ENCODE data around the gene ZNF222. TPM values are rescaled to one million over a fixed set of nuclear protein-coding genes. Genes with fewer than 3 reads are reported as not detected.

ZNF222 gene
- 1 to 10 TPM; 3.9 to 5.6 (median 4.9) TPM for polyA plus RNA-seq (ENCODE audit: insufficient read length in 10 of 10)
- long read RNA-seq, donor 1 = 0 reads
- long read RNA-seq, donor 2, partial matches to known transcripts = 0 of 1 reads
- long read RNA-seq, donor 2, other reads (novel, unspliced or antisense) = 0 of 1 reads
- long read RNA-seq, donor 3 = 0 reads
- long read RNA-seq, donor 4, partial matches to known transcripts = 0 of 1 reads
- long read RNA-seq, donor 4, other reads (novel, unspliced or antisense) = 0 of 1 reads
- long read RNA-seq, donor 5, partial matches to known transcripts = 0 of 2 reads
- long read RNA-seq, donor 5, other reads (novel, unspliced or antisense) = 0 of 2 reads
- long read RNA-seq, donor 6, partial matches to known transcripts = 0 of 1 reads
- long read RNA-seq, donor 6, other reads (novel, unspliced or antisense) = 0 of 1 reads
- long read RNA-seq, donor 7 = 0 reads
- long read RNA-seq, donor 8 = 0 reads
- long read RNA-seq, donor 9 = 0 reads

GRCh38 chr19:44025217-44025936 lies at the start of gene ZNF222:
ZNF222 (plus strand) TSS chr19:44025379; CDS start chr19:44025437, 58 bp downstream.
- DNase-seq = peak; percentile 88 to 94 (median 90)

- DNase-seq = no peak
These were observed 48.4 kb upstream of the ZNF222 start for GRCh38 chr19:43976732-43977131.

- DNase-seq = no peak
These were observed 41.7 kb upstream of the ZNF222 start for GRCh38 chr19:43983544-43983911.

DNA sequence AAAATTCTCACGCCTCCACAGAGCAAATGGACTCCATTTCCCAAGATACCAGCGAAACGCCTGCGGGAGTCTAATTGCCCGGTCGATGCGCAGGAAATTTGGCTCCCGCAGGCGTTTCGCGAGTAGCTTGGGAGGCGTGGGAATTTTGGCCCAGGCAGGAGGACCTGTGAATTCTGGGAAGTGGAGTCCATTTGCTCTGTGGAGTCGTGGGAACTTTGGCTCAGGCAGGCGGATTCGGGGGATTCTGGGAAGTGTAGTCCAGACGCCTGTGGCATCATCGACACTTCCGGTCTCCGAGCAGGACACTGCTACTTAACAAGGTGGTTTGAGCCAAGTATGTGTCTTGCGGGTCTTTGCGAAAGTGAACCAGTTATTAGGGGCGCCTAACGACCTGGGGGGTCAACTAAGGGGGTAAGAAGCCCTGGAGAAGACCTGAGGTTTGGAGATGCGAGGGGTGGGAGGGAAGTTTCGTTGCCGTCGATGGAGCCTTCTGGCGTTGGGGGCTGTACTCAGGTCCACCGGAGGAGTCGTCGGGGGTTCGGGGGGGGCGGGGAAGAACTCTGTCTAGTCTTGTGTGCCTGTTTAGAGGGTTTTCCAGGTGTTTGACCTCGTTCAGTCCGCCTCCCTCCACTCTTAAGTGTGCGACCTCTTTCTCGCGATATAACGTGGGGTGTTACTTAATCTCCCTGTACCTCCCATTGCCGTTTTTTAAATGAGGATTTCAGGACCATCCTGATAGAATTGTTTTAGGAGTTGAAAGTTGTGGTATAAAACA lies 41.1 kb upstream of the ZNF222 start, which contains the start of gene ZNF155:
TSS of gene ZNF155 (plus strand) at position 277 of the 775 bp plus-strand sequence. CDS start 4,356 bp downstream, outside the sequence.
- DNase-seq = peak; percentile 96 to 97 (median 96)

- DNase-seq = no peak
These were observed 40.5 kb upstream of the ZNF222 start for GRCh38 chr19:43984687-43985000.

DNA sequence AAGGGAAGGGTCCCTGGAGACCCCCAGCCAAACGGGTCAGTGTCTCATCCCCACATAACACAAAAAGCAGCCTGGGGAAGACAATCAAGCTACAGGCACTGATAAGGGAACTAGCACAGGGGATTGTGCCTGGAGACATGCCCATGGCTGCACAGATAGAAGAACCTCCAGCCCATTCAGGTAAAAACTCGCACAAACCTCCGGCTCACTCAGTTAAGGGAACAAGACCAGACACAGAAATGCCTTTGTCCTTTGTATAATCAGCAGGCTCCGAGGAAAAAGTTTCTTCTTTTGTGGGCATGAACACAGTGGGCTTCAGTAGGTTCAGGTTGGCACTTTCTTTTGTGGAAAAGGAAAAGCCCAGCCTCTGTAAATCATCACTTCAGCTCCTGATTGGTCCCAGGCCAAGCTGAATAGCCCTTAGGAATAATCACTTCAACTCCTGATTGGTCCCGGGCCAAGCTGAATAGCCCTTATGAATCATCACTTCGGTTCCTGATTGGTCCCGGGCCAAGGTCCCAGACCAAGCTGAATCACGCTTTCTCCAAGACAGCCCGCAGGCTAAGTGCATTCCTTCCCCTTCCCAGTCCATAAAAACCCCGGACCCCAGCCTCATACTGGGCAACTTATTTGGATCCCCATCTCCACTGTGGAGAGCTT lies 27.4 kb upstream of the ZNF222 start:
- no peak for DNase-seq

DNA sequence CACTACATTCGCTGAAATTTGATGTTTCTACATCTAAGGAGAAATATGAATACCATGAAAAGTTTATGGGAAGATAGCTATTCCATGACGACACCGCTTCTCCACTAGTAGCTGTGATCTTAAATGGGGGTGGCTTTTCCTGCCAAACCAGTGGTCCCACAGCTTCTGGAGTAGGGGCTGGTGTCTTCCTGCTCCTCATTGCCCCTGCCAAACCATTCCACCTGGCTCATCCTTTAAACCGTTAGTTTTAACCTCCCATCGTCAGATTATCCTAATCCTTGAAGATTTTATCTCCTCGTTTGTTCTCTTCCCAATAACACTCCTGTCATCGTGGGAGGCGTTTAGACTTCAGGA lies 23.0 kb upstream of the ZNF222 start:
- peak in 1 of 3 donors; percentile 10 for DNase-seq

DNA sequence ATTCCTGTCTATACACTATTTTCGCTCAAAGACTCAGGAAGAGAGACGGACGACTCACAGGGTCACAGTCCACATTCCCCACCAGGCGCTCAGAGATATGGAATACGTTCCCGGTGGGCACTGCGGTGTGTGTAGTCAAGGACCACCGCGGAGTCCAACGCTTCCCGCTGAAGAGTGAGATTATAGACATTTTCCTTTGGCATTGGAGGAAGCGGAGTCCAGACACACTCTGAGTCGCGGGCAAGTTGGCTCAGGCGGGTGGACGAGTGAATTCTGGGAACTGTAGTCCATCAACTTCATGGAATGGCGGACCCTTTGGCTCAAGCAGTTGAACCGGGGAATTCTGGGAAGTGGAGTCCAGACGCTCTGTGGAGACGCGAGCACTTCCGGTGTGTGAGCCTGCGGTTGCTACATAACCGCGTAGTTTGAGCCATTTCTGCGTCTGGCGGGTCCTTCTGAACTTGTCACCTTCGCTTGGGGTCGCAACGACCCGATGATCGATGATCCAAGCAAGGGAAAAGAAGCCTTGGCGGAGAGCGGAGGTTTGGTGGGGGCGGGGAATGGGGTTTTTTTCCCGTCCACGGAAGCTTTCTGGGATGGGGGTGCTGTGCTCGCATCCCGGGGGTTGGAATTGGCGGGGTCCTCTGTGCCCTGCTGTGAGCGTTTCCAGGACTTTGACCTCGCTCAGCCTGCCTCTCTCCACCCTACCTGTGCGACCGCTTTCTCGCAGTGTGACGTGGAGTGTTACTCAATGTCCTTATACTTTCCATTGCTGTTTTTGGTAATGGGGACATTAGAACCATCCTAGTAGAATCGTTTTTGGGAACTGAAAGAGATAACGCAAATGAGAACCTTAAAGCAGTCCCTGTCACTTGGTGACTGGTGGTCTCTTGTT lies 22.4 kb upstream of the ZNF222 start, which contains the start of gene ZNF230:
TSS of gene ZNF230 (plus strand) at position 392 of the 895 bp plus-strand sequence. CDS start 4,122 bp downstream, outside the sequence.
- peak; percentile 96 to 97 (median 97) for DNase-seq

GRCh38 chr19:44003461-44004009 lies 21.6 kb upstream of the ZNF222 start:
- no peak for DNase-seq

- no peak for DNase-seq
These were observed 19.2 kb upstream of the ZNF222 start for GRCh38 chr19:44005973-44006372.

DNA sequence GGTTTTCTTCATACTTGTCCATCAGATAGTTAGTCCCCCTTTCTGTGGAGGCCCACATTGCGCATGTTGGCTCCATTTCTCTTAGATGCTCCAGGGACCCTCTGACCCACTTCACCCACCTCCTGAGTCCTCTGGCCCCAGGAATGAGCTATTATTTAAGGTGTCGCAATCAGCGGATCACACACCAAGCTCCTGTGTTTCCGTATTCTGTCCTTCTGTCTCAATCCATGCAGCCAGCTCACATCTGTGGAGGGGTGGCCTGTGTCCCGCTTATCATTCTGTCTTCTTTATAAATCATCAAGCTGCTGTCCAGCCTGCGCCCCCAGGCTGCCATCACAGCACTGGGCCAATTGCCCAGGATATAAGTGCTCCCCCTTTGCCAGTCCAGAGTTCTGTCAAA lies 17.7 kb upstream of the ZNF222 start:
- DNase-seq = no peak

GRCh38 chr19:44010468-44010867 lies 14.7 kb upstream of the ZNF222 start:
- no peak for DNase-seq

GRCh38 chr19:44019498-44019897 lies 5.7 kb upstream of the ZNF222 start:
- no peak for DNase-seq

DNA sequence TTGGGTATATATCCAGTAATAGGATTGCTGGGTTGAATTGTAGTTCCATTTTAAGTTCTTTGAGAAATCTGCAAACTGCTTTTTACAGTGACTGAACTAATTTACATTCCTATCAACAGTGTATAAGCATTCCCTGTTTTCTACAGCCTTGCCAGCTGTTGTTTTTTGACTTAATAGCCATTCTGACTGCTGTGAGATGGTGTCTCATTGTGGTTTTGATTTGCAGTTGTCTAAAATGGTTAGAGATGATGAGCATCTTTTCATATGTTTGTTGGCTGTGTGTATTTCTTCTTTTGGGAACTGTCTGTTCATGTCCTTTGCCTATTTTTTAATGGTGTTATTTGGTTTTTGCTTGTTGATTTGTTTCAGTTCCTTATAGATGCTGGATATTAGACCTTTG lies 4.0 kb upstream of the ZNF222 start:
- DNase-seq = no peak

GRCh38 chr19:44024900-44025216 lies 321 bp upstream of the ZNF222 start:
- no peak for DNase-seq

GRCh38 chr19:44026622-44027021 lies 1.4 kb downstream of the ZNF222 start:
- DNase-seq = no peak

DNA sequence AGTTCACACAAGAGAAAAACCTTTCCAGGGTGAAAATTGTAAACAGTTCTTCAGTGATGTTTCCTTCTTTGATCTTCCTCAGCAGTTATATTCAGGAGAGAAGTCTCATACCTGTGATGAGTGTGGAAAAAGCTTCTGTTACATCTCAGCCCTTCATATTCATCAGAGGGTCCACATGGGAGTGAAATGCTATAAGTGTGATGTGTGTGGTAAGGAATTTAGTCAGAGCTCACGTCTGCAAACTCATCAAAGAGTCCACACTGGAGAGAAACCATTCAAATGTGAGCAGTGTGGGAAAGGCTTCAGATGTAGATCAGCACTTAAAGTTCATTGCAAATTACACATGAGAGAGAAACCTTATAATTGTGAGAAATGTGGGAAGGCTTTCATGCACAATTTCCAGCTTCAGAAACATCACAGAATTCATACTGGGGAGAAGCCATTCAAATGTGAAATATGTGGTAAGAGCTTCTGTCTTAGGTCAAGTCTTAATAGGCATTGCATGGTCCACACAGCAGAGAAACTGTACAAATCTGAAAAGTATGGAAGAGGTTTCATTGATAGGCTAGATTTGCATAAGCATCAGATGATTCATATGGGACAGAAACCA lies 6.9 kb downstream of the ZNF222 start:
- DNase-seq = no peak

GRCh38 chr19:44042147-44042546 lies 17.0 kb downstream of the ZNF222 start:
- DNase-seq = no peak

GRCh38 chr19:44050740-44051649 lies 25.8 kb downstream of the ZNF222 start:
- peak in 2 of 3 donors; percentile 2 to 4 for DNase-seq

Data from muscle of back (tissue), 13 donors.